NB4 (cell line): ENCODE data around the gene TSPAN4.

ENCODE experiments used
- DNase-seq: peaks from one replicate; pipeline ENCODE4 v3.0.0; 2010; ENCODE audit warnings: low read depth
- H3K4me3 ChIP-seq: one replicate; pipeline ENCODE4 v1.5.1; 2011; ENCODE audit warnings: mild to moderate bottlenecking, low read depth, low read length, moderate library complexity
- CTCF ChIP-seq: IDR thresholded peaks from one replicate; pipeline ENCODE4 v1.5.1; 2012; ENCODE audit warnings: low read depth, low read length
- MAX ChIP-seq: IDR thresholded peaks from 2 replicates; pipeline ENCODE4 v1.6.1; 2011; ENCODE audit warnings: low read depth, low read length
- MYC ChIP-seq: IDR thresholded peaks from 2 replicates; pipeline ENCODE4 v1.6.1; 2011; ENCODE audit warnings: low read depth, low read length
- POLR2A ChIP-seq: IDR thresholded peaks from 2 replicates; pipeline ENCODE4 v1.6.1; 2011; ENCODE audit warnings: mild to moderate bottlenecking; ENCODE audit not compliant: insufficient read length; ENCODE audit errors: extremely low read depth

The TSPAN4 gene

GRCh38 chr11:871472-871871 is 28.8 kb downstream of the TSPAN4 start:
- no peak for DNase-seq
- TF ChIP-seq POLR2A, result no peak
- TF ChIP-seq CTCF, result no peak
- no peak overlapping the region for H3K4me3 ChIP-seq

- DNase-seq, result no peak
- TF ChIP-seq MAX (no peak), CTCF (no peak), POLR2A (no peak), MYC (no peak)
- no peak overlapping the region for H3K4me3 ChIP-seq
These were observed 30.1 kb downstream of the TSPAN4 start for GRCh38 chr11:872799-873198.

- TF ChIP-seq MAX (no peak), POLR2A (no peak), MYC (no peak), CTCF (no peak)
These were observed 31.1 kb downstream of the TSPAN4 start for GRCh38 chr11:873706-874105.

GRCh38 chr11:875203-875602 is 32.6 kb downstream of the TSPAN4 start:
- TF ChIP-seq CTCF (no peak), MYC (no peak), MAX (no peak), POLR2A (no peak)
- no peak for DNase-seq
- H3K4me3 ChIP-seq, result no peak overlapping the region

More at GRCh38 chr11:873706-874105, 31.1 kb downstream of the TSPAN4 start:
- no peak for DNase-seq
- H3K4me3 ChIP-seq, result no peak overlapping the region

GRCh38 chr11:875769-876301 is 33.2 kb downstream of the TSPAN4 start:
- TF ChIP-seq MAX, result no peak
- no peak for TF ChIP-seq POLR2A
- no peak for TF ChIP-seq MYC
- TF ChIP-seq CTCF, result no peak
- DNase-seq, result no peak
- H3K4me3 ChIP-seq, result no peak overlapping the region

GRCh38 chr11:876545-876944 is 33.9 kb downstream of the TSPAN4 start:
- TF ChIP-seq POLR2A (no peak), CTCF (no peak), MAX (no peak), MYC (no peak)
- H3K4me3 ChIP-seq, result no peak overlapping the region
- no peak for DNase-seq
